Activated CD8-positive, alpha-beta T cell treated with anti-CD3 and anti-CD28 coated beads, Interleukin-2, amount 10 ng/mL, durations not matched to agents 7 days and 5 days (primary cell): Measurements from ENCODE around the gene TBC1D30. TPM values are rescaled to one million over a fixed set of nuclear protein-coding genes. Genes with fewer than 3 reads are reported as not detected.
"Not testable (repeated sequence)": the region's sequence is repeated elsewhere in the genome, so short reads cannot be mapped to it uniquely, and the experiment has no call there.

ENCODE experiments used
- ATAC-seq: fragments of 150-1000 bp; cut with Tn5 transposase; one replicate; pipeline ENCODE4 v1.10.0; 2021; ENCODE audit warnings: moderate library complexity
- CTCF ChIA-PET: fragments of 350-600 bp; sonication (Branson Sonifier 250); formaldehyde crosslinking; loops from one replicate; lab custom pipeline; 2021; ENCODE audit warnings: antibody characterized with exemption; lab: Charles Lee
- POLR2A ChIA-PET: fragments of 350-600 bp; sonication (Branson Sonifier 250); formaldehyde crosslinking; loops from one replicate; lab custom pipeline; 2021; ENCODE audit warnings: antibody characterized with exemption; lab: Charles Lee
- DNase-seq: peaks from one replicate; pipeline ENCODE4 v3.0.0-alpha.2; 2020
- H3K27ac Mint-ChIP-seq: one replicate; pipeline ENCODE4 v1.8.0; 2021; ENCODE audit warnings: mild to moderate bottlenecking, mixed read lengths
- H3K27me3 Mint-ChIP-seq: one replicate; pipeline ENCODE4 v1.8.0; 2021; ENCODE audit warnings: low read depth, mixed read lengths
- H3K36me3 Mint-ChIP-seq: one replicate; pipeline ENCODE4 v1.8.0; 2021; ENCODE audit warnings: low read depth, mixed read lengths
- H3K4me1 Mint-ChIP-seq: one replicate; pipeline ENCODE4 v1.8.0; 2021; ENCODE audit warnings: low read depth, mixed read lengths
- H3K4me3 Mint-ChIP-seq: one replicate; pipeline ENCODE4 v1.8.0; 2021; ENCODE audit warnings: mild to moderate bottlenecking, mixed read lengths
- H3K9me3 Mint-ChIP-seq: one replicate; pipeline ENCODE4 v1.8.0; 2022; ENCODE audit warnings: mixed read lengths; ENCODE audit not compliant: insufficient read depth
- total RNA-seq, 2 experiments: library from RNA; stranded (reverse); gene quantifications; one replicate each; pipeline ENCODE4 v1.2.3, GENCODE V29; 2021

TBC1D30 gene, protein sequence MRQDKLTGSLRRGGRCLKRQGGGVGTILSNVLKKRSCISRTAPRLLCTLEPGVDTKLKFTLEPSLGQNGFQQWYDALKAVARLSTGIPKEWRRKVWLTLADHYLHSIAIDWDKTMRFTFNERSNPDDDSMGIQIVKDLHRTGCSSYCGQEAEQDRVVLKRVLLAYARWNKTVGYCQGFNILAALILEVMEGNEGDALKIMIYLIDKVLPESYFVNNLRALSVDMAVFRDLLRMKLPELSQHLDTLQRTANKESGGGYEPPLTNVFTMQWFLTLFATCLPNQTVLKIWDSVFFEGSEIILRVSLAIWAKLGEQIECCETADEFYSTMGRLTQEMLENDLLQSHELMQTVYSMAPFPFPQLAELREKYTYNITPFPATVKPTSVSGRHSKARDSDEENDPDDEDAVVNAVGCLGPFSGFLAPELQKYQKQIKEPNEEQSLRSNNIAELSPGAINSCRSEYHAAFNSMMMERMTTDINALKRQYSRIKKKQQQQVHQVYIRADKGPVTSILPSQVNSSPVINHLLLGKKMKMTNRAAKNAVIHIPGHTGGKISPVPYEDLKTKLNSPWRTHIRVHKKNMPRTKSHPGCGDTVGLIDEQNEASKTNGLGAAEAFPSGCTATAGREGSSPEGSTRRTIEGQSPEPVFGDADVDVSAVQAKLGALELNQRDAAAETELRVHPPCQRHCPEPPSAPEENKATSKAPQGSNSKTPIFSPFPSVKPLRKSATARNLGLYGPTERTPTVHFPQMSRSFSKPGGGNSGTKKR
- total RNA-seq = under 1 TPM; 0.05 to 0.11 TPM

DNA sequence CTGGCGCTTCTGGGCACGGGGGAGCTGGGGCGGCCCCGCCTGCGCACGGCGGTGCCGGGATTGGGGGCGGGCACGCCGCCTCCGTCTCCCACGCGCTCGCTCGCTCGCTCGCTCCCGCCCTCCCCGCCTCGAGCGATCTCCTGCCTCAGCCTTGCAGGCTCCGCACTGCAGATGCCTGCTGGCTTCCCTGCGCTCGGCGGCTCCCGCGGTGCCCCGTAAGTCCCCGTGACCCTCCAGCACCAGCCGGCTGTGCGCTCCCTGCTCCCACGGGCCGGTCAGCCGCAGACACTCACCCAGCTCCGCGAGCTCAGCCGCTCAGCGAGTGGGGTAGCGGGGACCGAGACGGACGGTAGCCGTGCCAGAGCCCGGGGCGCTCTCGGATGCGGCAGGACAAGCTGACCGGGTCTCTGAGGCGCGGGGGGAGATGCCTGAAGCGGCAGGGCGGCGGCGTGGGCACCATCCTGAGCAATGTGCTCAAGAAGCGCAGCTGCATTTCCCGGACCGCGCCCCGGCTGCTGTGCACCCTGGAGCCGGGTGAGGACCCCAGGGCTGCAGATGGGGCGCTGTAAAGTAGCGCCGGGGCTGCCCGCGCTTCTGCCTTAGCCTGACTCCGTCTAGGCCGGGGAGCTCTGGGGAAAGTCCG lies at the start of gene TBC1D30:
Gene TBC1D30 (plus strand): TSS at position 148 of the 643 bp plus-strand sequence. CDS start 233 bp downstream, at position 381.
- DNase-seq (peak; percentile 23), ATAC-seq (peak; percentile 82)
- Mint-ChIP-seq H3K27ac (no peak within 1 kb of the TSS), H3K36me3 (no peaks in the 10 kb centered on the region), H3K27me3 (peaks cover 47% of the 10 kb centered on the region), H3K4me1 (peaks cover 15% of the 10 kb centered on the region), H3K4me3 (peak within 1 kb of the TSS; percentile 63), H3K9me3 (peaks cover 2% of the 10 kb centered on the region)
- ChIA-PET CTCF (interaction anchor here (1.1 kb wide), 1 partner anchor 28 kb away, joined by 3 read pairs; no protein-coding TSS in a partner anchor), POLR2A (no interaction called here)

DNA sequence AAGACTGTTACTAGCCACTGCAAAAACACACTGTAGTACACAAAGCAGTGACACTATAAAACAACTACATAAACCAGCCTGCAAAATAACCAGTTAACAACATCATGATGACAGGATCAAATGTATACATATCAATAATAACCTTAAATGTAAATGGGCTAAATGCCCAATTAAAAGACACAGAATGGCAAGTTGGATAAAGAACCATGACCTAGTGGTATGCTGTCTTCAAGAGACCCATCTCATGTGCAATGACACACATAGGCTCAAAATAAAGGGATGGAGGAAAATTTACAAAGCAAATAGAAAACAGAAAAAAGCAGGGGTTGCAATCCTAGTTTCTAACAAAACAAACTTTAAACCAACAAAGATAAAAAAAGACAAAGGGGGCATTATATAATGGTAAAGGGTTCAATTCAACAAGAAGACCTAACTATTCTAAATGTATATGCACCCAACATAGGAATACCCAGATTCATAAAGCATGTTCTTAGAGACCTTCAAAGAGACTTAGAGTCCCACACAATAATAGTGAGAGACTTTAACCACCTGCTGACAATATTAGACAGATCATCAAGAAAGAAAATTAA lies 49.2 kb upstream of the TBC1D30 start:
- H3K4me1 Mint-ChIP-seq, DNase-seq, H3K4me3 Mint-ChIP-seq, H3K27ac Mint-ChIP-seq, POLR2A ChIA-PET, H3K36me3 Mint-ChIP-seq, ATAC-seq: not testable (repeated sequence)
- H3K27me3 Mint-ChIP-seq = peaks cover 52% of the 10 kb centered on the region
- peaks cover 14% of the 10 kb centered on the region for H3K9me3 Mint-ChIP-seq
- CTCF ChIA-PET = interaction anchor here (1.5 kb wide), 1 partner anchor 21 kb away, joined by 3 read pairs; no protein-coding TSS in a partner anchor

DNA sequence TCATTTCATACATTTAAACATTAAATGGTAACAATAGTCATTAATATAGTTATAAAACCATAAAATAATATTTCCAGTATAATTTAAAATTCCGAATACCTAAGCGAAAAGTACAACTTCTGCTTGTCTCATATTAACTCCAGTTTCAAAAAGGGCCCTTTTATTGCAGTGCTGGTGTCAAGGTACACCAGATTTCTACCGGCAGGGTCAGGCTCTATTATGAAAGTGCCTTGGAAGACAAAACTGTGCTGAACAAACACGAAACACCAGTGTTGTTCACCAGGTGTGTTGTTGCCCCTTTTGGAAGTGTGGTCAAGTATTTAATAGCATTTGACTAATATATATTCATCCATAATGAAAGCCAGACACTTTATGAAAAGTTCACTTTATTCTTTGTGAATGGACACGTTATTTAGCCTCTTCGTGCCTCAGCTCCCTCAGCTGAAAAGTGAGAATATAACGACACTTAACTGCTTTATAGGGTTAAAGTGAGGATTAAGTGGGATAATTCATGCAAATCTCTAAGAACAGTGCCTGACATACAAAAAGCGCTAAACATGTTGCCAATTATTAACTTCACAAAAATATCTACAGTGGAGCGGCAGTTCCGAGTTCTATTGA lies 45.0 kb upstream of the TBC1D30 start:
- Mint-ChIP-seq H3K27me3 (peaks cover 73% of the 10 kb centered on the region), H3K27ac (no peak overlapping the region), H3K4me3 (no peak overlapping the region), H3K4me1 (peaks cover 17% of the 10 kb centered on the region), H3K36me3 (peaks cover 4% of the 10 kb centered on the region), H3K9me3 (peaks cover 7% of the 10 kb centered on the region)
- POLR2A ChIA-PET = no interaction called here
- DNase-seq = no peak
- CTCF ChIA-PET = interaction anchor here (1.2 to 4.1 kb wide), 3 partner anchors 16 to 22 kb away, joined by 3 to 26 read pairs (median 5); no protein-coding TSS in a partner anchor
- no peak for ATAC-seq

DNA sequence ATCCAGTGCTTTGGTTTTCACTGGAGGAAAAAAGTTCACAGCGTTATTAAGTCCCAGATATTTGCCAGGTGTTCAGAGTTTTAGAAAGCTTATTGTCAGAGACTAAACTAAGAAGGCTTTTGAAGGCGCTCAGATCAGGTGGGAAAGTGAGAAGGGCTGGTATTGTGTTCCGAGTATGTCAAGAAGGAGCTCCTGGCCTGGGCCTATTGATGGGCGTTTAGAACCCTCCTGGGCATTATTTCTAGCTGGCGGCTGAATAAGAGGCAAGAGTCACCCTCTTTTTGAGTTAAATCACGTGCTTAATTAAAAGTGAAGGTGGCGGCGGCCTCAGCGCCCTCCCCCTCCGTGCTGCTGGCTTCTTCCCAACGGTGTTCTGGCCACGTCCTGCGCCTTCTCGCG lies 44.3 kb upstream of the TBC1D30 start:
- DNase-seq = no peak
- ChIA-PET POLR2A (no interaction called here), CTCF (interaction anchor here (1.2 to 4.1 kb wide), 3 partner anchors 15 to 22 kb away, joined by 3 to 26 read pairs (median 5); no protein-coding TSS in a partner anchor)
- Mint-ChIP-seq H3K36me3 (peaks cover 4% of the 10 kb centered on the region), H3K9me3 (peaks cover 4% of the 10 kb centered on the region), H3K27ac (no peak overlapping the region), H3K27me3 (peaks cover 73% of the 10 kb centered on the region), H3K4me3 (peak overlapping the region; percentile 39), H3K4me1 (peaks cover 17% of the 10 kb centered on the region)
- ATAC-seq = no peak

DNA sequence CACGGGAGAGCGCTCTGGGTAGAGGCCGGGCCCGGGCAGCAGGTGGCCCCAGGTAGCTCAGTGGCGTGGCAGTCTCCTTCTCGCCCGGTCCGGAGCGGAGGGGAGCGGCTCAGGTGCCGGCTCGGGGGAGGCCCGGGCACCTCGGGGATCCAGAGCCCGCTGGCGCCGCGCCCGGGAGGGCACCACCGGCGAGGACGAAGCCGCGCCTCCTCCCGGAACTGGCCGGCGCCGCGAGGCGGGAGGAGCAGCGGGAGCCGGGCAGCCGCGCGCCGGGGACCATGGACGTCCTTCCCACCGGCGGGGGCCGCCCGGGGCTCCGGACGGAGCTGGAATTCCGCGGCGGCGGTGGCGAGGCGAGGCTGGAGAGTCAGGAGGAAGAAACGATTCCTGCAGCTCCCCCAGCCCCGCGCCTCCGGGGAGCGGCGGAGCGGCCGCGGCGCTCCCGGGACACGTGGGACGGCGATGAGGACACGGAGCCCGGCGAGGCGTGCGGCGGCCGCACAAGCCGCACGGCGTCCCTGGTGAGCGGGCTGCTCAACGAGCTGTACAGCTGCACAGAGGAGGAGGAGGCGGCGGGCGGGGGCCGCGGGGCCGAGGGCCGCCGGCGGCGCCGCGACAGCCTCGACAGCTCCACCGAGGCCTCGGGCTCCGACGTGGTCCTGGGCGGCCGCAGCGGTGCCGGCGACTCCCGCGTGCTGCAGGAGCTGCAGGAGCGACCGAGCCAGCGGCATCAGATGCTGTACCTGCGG lies 43.7 kb upstream of the TBC1D30 start:
- CTCF ChIA-PET = interaction anchor here (0.9 to 4.1 kb wide), 5 partner anchors 15 to 231 kb away, joined by 3 to 26 read pairs (median 4); no protein-coding TSS in a partner anchor
- H3K36me3 Mint-ChIP-seq = peaks cover 1% of the 10 kb centered on the region
- no peak overlapping the region for H3K27ac Mint-ChIP-seq
- ATAC-seq = peak; percentile 72
- peaks cover 17% of the 10 kb centered on the region for H3K4me1 Mint-ChIP-seq
- no peaks in the 10 kb centered on the region for H3K9me3 Mint-ChIP-seq
- no peak for DNase-seq
- POLR2A ChIA-PET = no interaction called here
- peaks cover 67% of the 10 kb centered on the region for H3K27me3 Mint-ChIP-seq
- H3K4me3 Mint-ChIP-seq = peak overlapping the region; percentile 39

DNA sequence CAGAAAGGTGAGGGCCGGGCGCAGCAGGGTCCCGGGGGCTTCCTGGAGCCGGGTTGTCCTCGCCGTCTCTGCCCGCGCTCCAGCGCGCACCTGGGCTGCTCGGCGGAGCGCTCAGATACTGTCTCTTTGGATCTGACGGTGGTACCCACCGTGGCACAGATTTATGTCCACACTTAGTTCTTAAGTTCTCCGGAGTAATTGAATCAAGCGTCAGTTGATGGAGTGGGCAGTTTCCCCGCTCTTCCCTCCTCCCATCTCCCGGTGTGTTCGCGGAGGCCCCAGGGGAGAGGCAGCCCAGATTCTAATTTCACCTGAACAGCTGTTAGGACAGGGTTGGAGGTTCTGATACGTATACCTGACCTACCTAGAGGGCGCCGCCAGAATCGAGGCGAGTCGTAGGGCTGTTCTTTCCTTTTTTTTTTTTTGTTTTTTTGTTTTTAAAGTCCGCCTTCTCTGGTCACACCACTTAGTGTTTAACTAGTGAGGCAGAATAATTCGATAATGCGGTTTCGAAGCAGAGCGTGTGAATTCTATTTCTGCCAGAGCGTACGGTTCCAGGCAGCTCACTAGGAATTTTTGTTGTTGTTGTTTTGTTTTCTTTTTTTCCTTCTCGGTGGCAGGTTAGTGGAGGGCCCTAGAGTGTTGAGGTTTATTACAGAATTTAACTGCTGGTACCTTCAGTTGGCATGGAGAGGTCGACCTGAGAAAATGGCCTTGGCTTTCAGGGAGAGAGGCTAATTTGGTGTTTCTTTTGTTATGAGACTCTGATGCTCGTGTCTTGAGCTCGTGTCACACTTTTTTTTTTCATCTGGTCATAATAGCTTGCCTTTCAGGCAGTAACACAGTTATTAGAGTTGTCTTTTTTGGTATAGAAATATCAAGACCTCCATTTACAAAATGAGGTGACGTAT lies 42.9 kb upstream of the TBC1D30 start:
- POLR2A ChIA-PET = no interaction called here
- peak; percentile 35 for ATAC-seq
- H3K9me3 Mint-ChIP-seq = no peaks in the 10 kb centered on the region

DNA sequence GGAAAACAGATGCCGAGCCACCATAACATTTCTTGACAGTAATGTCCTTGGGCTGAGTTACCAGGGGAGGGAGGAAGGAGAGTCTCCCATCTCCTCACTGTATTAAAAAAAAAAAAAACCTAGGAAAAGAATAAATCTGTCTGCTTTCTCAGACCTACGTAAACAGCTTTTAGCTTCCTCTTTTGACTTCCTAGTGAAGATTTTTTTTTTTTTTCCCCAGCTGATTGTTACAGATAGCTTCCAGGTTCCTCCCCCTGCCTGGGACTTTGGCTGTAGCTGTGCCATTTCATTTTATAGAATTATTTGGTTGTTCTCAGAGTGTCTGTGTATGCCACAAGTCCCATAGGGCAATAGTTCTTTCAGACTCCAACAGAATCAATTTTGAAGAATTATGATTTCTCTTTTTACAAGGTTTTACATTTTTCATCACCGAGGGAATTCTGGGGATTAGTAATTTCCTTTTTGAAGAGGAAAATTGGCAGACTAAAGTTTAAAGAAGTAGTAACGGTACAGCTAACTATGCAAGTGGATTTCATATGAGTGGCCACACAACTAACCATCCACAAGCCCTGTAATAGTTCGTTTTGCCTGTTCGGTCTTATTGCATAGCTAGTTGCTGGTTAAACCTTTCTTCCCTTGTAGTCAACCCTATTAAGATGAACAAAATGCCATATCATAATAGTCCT lies 42.1 kb upstream of the TBC1D30 start:
- POLR2A ChIA-PET = no interaction called here
- Mint-ChIP-seq H3K4me1 (peaks cover 17% of the 10 kb centered on the region), H3K4me3 (no peak overlapping the region)

More for the DNA sequence above, 42.9 kb upstream of the TBC1D30 start:
- H3K36me3 Mint-ChIP-seq = no peaks in the 10 kb centered on the region
- DNase-seq = no peak
- peaks cover 59% of the 10 kb centered on the region for H3K27me3 Mint-ChIP-seq
- peaks cover 17% of the 10 kb centered on the region for H3K4me1 Mint-ChIP-seq
- CTCF ChIA-PET = interaction anchor here (0.9 to 4.1 kb wide), 4 partner anchors 7 to 232 kb away, joined by 3 to 26 read pairs (median 4); no protein-coding TSS in a partner anchor
- H3K27ac Mint-ChIP-seq = no peak overlapping the region
- H3K4me3 Mint-ChIP-seq = peak overlapping the region; percentile 68

DNA sequence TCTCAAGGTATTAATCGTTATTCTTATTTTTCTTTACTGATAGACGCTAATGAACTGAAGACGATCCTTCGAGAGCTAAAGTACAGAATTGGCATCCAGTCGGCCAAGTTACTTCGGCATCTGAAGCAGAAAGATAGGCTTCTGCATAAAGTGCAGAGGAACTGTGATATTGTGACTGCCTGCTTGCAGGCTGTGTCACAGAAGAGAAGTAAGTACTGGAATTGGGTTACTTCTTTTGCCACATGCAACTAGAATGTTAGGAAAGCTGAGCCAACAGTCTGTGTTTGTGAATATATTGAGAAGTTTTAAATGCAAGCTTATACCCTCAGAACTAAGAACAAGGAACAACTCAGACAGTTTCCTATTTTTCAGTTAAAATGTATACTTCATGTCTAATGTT lies 38.6 kb upstream of the TBC1D30 start:
- Mint-ChIP-seq H3K4me3 (no peak overlapping the region), H3K9me3 (no peaks in the 10 kb centered on the region), H3K27me3 (peaks cover 34% of the 10 kb centered on the region), H3K36me3 (no peaks in the 10 kb centered on the region), H3K4me1 (peaks cover 12% of the 10 kb centered on the region), H3K27ac (no peak overlapping the region)
- POLR2A ChIA-PET = no interaction called here
- CTCF ChIA-PET = interaction anchor here (0.6 to 2.3 kb wide), 4 partner anchors 10 to 412 kb away, joined by 3 to 9 read pairs (median 3); no protein-coding TSS in a partner anchor
- DNase-seq (no peak), ATAC-seq (no peak)

More for the DNA sequence above, 42.1 kb upstream of the TBC1D30 start:
- no peak for DNase-seq
- H3K27ac Mint-ChIP-seq = no peak overlapping the region
- CTCF ChIA-PET = interaction anchor here (0.9 to 4.1 kb wide), 3 partner anchors 8 to 20 kb away, joined by 3 to 26 read pairs (median 4); no protein-coding TSS in a partner anchor
- H3K36me3 Mint-ChIP-seq = no peaks in the 10 kb centered on the region
- H3K9me3 Mint-ChIP-seq = no peaks in the 10 kb centered on the region
- no peak for ATAC-seq
- peaks cover 51% of the 10 kb centered on the region for H3K27me3 Mint-ChIP-seq

DNA sequence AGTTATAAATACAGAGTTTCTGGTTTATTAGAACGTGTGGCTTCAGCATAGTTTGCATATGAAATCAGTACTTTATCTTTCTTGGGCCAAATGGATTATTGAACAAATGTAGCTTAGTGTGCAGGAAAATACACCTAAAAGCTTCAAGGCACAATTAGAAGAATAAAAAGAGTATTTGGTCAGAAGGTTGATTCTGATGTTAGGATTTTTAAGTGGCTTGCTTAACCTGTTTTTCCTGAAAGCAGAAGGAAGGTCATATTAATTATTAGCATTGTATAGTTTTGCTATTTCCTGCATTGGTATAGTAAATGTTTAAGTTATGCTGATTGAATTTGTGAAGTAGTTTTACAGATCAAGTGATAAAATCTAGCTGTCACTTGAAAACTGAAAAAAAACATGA lies 34.3 kb upstream of the TBC1D30 start:
- no peak overlapping the region for H3K4me3 Mint-ChIP-seq
- H3K27me3 Mint-ChIP-seq = peaks cover 12% of the 10 kb centered on the region
- ChIA-PET CTCF (interaction anchor here (0.6 to 1.0 kb wide), 3 partner anchors 12 to 180 kb away, joined by 3 read pairs; no protein-coding TSS in a partner anchor), POLR2A (no interaction called here)
- no peaks in the 10 kb centered on the region for H3K4me1 Mint-ChIP-seq
- ATAC-seq (no peak), DNase-seq (no peak)
- H3K9me3 Mint-ChIP-seq = no peaks in the 10 kb centered on the region
- H3K36me3 Mint-ChIP-seq = no peaks in the 10 kb centered on the region
- H3K27ac Mint-ChIP-seq = no peak overlapping the region
